Stimulated activated CD4-positive, alpha-beta T cell treated with anti-CD3 and anti-CD28 coated beads, Interleukin-4, amount 100 ng/mL, for 1 hour (primary cell): ENCODE measurements around the gene GPR171.

ENCODE experiments used
- DNase-seq: peaks from one replicate; pipeline ENCODE4 v3.0.0-alpha.2; 2020

The GPR171 gene

GRCh38 chr3:151213151-151213550 lies 10.1 kb upstream of the GPR171 start:
- no peak for DNase-seq

- no peak for DNase-seq
Observed at GRCh38 chr3:151210676-151211381, 7.8 kb upstream of the GPR171 start.

GRCh38 chr3:151209654-151210053 lies 6.6 kb upstream of the GPR171 start:
- no peak for DNase-seq

- DNase-seq, result no peak
Observed at GRCh38 chr3:151206201-151206600, 3.2 kb upstream of the GPR171 start.

- DNase-seq, result no peak
Observed at GRCh38 chr3:151205482-151205881, 2.5 kb upstream of the GPR171 start.

- no peak for DNase-seq
Observed at GRCh38 chr3:151204530-151205402, 1.8 kb upstream of the GPR171 start.

GRCh38 chr3:151201051-151201730 lies 1.8 kb downstream of the GPR171 start:
- DNase-seq, result no peak

- no peak for DNase-seq
Observed at GRCh38 chr3:151200586-151200985, 2.4 kb downstream of the GPR171 start.

- DNase-seq, result no peak
Observed at GRCh38 chr3:151199554-151200438, 3.2 kb downstream of the GPR171 start.

- no peak for DNase-seq
Observed at GRCh38 chr3:151198849-151199248, 4.2 kb downstream of the GPR171 start.

- DNase-seq, result no peak
Observed at GRCh38 chr3:151197981-151198767, 4.8 kb downstream of the GPR171 start.

GRCh38 chr3:151197228-151197627 lies 5.8 kb downstream of the GPR171 start:
- no peak for DNase-seq

- no peak for DNase-seq
Observed at GRCh38 chr3:151196434-151196833, 6.6 kb downstream of the GPR171 start.

GRCh38 chr3:151195826-151196225 lies 7.2 kb downstream of the GPR171 start:
- DNase-seq, result no peak

GRCh38 chr3:151192545-151192944 lies 10.5 kb downstream of the GPR171 start:
- DNase-seq, result no peak

- no peak for DNase-seq
Observed at GRCh38 chr3:151191095-151191494, 11.9 kb downstream of the GPR171 start.

- no peak for DNase-seq
Observed at GRCh38 chr3:151183265-151183671, 19.7 kb downstream of the GPR171 start.

- no peak for DNase-seq
Observed at GRCh38 chr3:151182349-151183079, 20.5 kb downstream of the GPR171 start.

GRCh38 chr3:151178208-151178845 lies 24.7 kb downstream of the GPR171 start:
- DNase-seq, result no peak

GRCh38 chr3:151175952-151176351 lies 27.1 kb downstream of the GPR171 start:
- no peak for DNase-seq

- DNase-seq, result no peak
Observed at GRCh38 chr3:151174351-151174750, 28.7 kb downstream of the GPR171 start.
